ENCODE results near the gene DEFB132. TPM values are rescaled to one million over a fixed set of nuclear protein-coding genes. Genes with fewer than 3 reads are reported as not detected.

Gene DEFB132
- total and polyA plus RNA-seq, 2 of the 13 experiments (the other 11 are each of a cell fraction or from before 2014, with no cell fraction given): not detected

DNA sequence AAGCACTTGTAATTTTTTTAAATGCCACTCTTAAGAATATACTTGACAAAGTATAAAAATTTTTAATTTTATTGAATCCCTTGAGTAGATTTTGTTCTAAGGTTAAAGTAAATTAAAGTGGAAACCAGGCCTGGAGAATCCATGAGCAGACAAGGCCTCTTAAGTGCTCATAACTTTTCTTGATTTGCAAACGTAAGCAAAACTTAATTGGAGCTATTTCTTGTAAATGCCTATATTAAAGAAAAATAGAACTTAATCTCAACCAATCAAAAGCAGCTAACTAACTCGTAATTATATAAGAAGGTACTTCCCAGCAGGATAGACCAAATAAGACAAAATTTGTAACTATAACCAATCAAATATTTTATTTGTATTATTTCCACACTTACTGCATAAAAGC is 43.1 kb upstream of the DEFB132 start:
- Histone ChIP-seq H2AFZ (ENCODE audit: low read length) (no peak overlapping the region), H3K4me3 (replicated peaks in 1 of 3; ENCODE audit: insufficient read depth in 1 of 3, low read depth in 2 of 3, low read length in 3 of 3) (no peak overlapping the region), H3K79me2 (ENCODE audit: insufficient read depth, low read length) (no peaks in the 10 kb centered on the region), H3K27me3 (ENCODE audit: control insufficient read depth in 1 of 2, insufficient read depth in 2 of 2, low read length in 2 of 2) (peaks cover 1 to 25% of the 10 kb centered on the region in 2 experiments; a peak in 3 of 5 replicates), H3K9me3 (ENCODE audit: low read length) (no peaks in the 10 kb centered on the region), H3K36me3 (replicated peaks in 1 of 2; ENCODE audit: control insufficient read depth in 1 of 2, insufficient read depth in 2 of 2, low read length in 2 of 2) (no peaks in the 10 kb centered on the region), H3K4me2 (ENCODE audit: low read depth, low read length) (no peak overlapping the region), H3K4me1 (ENCODE audit: insufficient read depth, low read length) (no peaks in the 10 kb centered on the region), H4K20me1 (ENCODE audit: insufficient read depth, low read length) (no peaks in the 10 kb centered on the region), H3K9ac (ENCODE audit: insufficient read depth, low read depth, low read length) (no peak overlapping the region), H3K27ac (ENCODE audit: extremely low read length, insufficient read depth, low read length) (no peak overlapping the region)
- ChIA-PET POLR2A (interaction anchor here (0.6 kb wide), 1 partner anchor 575 kb away, joined by 3 read pairs; no protein-coding TSS in a partner anchor), CTCF (ENCODE audit: low intra/inter-chr PET ratio, low total read pairs) (no interaction called here)
- ATAC-seq (no peak), FAIRE-seq (no peak), DNase-seq (ENCODE audit: low spot score) (no peak)
- WGBS (ENCODE audit: low lambda C conversion rate): 15% methylated on average over 2 of the region's 2 CpGs
- TF ChIP-seq MAFK (conservative IDR thresholded peaks at IDR 0.05 in 1 of 2, IDR thresholded peaks at IDR 0.05 in 1 of 2; ENCODE audit: low read length in 2 of 2): peak; percentile 91 to 96
- peak; percentile 94 for TF ChIP-seq MAFF (IDR thresholded peaks at IDR 0.05; ENCODE audit: low read depth, low read length)
- no peak for TF ChIP-seq PRMT3 (CRISPR knock-in tag; IDR thresholded peaks at IDR 0.05; ENCODE audit: borderline replicate concordance, low read depth)
- BruUV-seq (replicated peaks): no TSS peak
- in situ Hi-C loops (cut with HindIII; ENCODE audit: extremely low pct_ligation_motif_present, low pct_unique_long_range_greater_than_20kb): no loop called here
- intact Hi-C loops (cut with micrococcal nuclease; ENCODE audit: unreplicated experiment): no loop called here

DNA sequence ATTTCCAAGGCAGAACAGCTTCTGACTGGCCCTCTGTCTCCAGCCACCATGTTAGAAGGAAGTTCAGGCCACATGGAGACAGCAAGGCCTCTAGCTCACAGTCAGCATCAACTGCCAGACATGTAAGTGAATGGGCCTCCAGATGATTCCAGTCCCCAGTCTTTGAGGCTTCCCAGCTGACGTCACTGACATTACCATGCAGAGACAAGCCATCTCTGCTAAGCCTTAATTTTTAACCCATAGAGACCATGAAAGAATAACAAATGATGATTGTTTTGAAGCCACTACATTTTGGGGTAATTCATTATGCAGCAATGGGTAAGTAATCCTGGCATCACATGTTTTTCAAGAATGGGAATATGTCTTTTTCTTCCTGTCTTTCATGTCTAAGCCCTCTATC is 41.7 kb upstream of the DEFB132 start:
- Histone ChIP-seq H3K79me2 (ENCODE audit: insufficient read depth, low read length) (no peaks in the 10 kb centered on the region), H3K9me3 (ENCODE audit: low read length) (no peaks in the 10 kb centered on the region), H2AFZ (ENCODE audit: low read length) (no peak overlapping the region), H3K27ac (ENCODE audit: extremely low read length, insufficient read depth, low read length) (no peak overlapping the region), H3K27me3 (ENCODE audit: control insufficient read depth in 1 of 2, insufficient read depth in 2 of 2, low read length in 2 of 2) (peaks cover 1 to 21% of the 10 kb centered on the region in 2 experiments; a peak in 3 of 5 replicates), H4K20me1 (ENCODE audit: insufficient read depth, low read length) (no peaks in the 10 kb centered on the region), H3K4me3 (replicated peaks in 1 of 3; ENCODE audit: insufficient read depth in 1 of 3, low read depth in 2 of 3, low read length in 3 of 3) (no peak overlapping the region), H3K4me2 (ENCODE audit: low read depth, low read length) (no peak overlapping the region), H3K9ac (ENCODE audit: insufficient read depth, low read depth, low read length) (no peak overlapping the region), H3K36me3 (replicated peaks in 1 of 2; ENCODE audit: control insufficient read depth in 1 of 2, insufficient read depth in 2 of 2, low read length in 2 of 2) (no peaks in the 10 kb centered on the region), H3K4me1 (ENCODE audit: insufficient read depth, low read length) (no peaks in the 10 kb centered on the region)
- 8% methylated on average over 1 of the region's 1 CpG for WGBS (ENCODE audit: low lambda C conversion rate)
- intact Hi-C loops (cut with micrococcal nuclease; ENCODE audit: unreplicated experiment) (no loop called here), in situ Hi-C loops (cut with HindIII; ENCODE audit: extremely low pct_ligation_motif_present, low pct_unique_long_range_greater_than_20kb) (no loop called here)
- ChIA-PET POLR2A (no interaction called here), CTCF (ENCODE audit: low intra/inter-chr PET ratio, low total read pairs) (no interaction called here)
- TF ChIP-seq ZBTB38 (CRISPR knock-in tag; IDR thresholded peaks at IDR 0.05) (no peak), ATF7 (IDR thresholded peaks at IDR 0.05) (peak; percentile 61), ATF7 (CRISPR knock-in tag; IDR thresholded peaks at IDR 0.05) (no peak), CREB1 (IDR thresholded peaks at IDR 0.05) (peak; percentile 92), CREB1 (CRISPR knock-in tag; IDR thresholded peaks at IDR 0.05) (no peak)
- ATAC-seq (no peak), DNase-seq (ENCODE audit: low spot score) (no peak), FAIRE-seq (no peak)
- no TSS peak for BruUV-seq (replicated peaks)

Data from HepG2 (cell line).